Adrenal gland (tissue), 12 donors: ENCODE results near the gene SRPK1. TPM values are rescaled to one million over a fixed set of nuclear protein-coding genes. Genes with fewer than 3 reads are reported as not detected.

ENCODE experiments used
- DNase-seq, 7 donors: peaks; one replicate each; pipeline ENCODE4 v3.0.0-alpha.2; 2019 to 2020
- H3K27ac ChIP-seq, 5 donors: fragments of 200-600 bp; sonication (generic) in 4 of 5; 1 replicate in 3 of 5; 2 replicates in 2 of 5; pipeline versions ENCODE4 v1.5.1 to v1.8.0; 2016 to 2020; ENCODE audit warnings: mild to moderate bottlenecking in 1 of 5
- H3K27me3 ChIP-seq: fragments of 200-600 bp; 2 replicates; pipeline ENCODE4 v1.8.0; 2021
- H3K36me3 ChIP-seq, 2 donors: fragments of 200-600 bp; replicated peaks in 1 of 2; 1 replicate in 1 of 2; 2 replicates in 1 of 2; pipeline versions ENCODE4 v1.5.1 to v1.8.0; 2018 to 2022
- H3K4me1 ChIP-seq, 2 donors: fragments of 200-600 bp; replicated peaks in 1 of 2; 1 replicate in 1 of 2; 2 replicates in 1 of 2; pipeline versions ENCODE4 v1.5.1 to v1.8.0; 2018 to 2021
- H3K4me3 ChIP-seq, 4 donors: fragments of 200-600 bp; sonication (generic) in 3 of 4; one replicate each; pipeline ENCODE4 v1.5.1; 2016 to 2018
- H3K9me3 ChIP-seq, 3 donors: fragments of 200-600 bp; sonication (generic) in 1 of 3; replicated peaks in 1 of 3; 1 replicate in 2 of 3; 2 replicates in 1 of 3; pipeline versions ENCODE4 v1.5.1 to v1.8.0; 2016 to 2021
- POLR2A ChIP-seq, 2 donors: fragments of 450-650 bp; IDR thresholded peaks; one replicate each; pipeline ENCODE4 v1.6.1; 2017; ENCODE audit warnings: antibody characterized with exemption in 2 of 2, mild to moderate bottlenecking in 2 of 2, moderate library complexity in 1 of 2
- WGBS, 4 donors: extraction: QIAGEN DNeasy Blood & Tissue Kit in 2 of 4; methylation state at CpG; one replicate each; pipeline versions ENCODE4 v1.1.5 to v1.1.7; 2013 to 2017; 5-methylcytosine and 5-hydroxymethylcytosine counted together
- intact Hi-C, 2 donors: fragments of 100-400 bp; cut with DNase I; formaldehyde crosslinking; loops; one replicate each; pipeline versions ENCODE4 v1.14.1 to v1.15.0; 2022 to 2023
- polyA plus RNA-seq, 3 donors: library from polyadenylated mRNA; stranded (reverse); fragments of 200-250 nt in 2 of 3; fragments of 350-450 nt in 1 of 3; fragmentation: Illumina TruSeq in 1 of 3; extraction: RNeasy Lipid Tissue Mini Kit (QIAGEN cat#74804) in 1 of 3; gene quantifications; one replicate each; pipeline ENCODE4 v1.2.3, GENCODE V29; 2013 to 2014
- total RNA-seq, 9 donors: library from RNA; depleted of rRNA in 4 of 9; stranded (reverse); fragments of >200 nt in 4 of 9; fragments of 120-200 nt in 1 of 9; fragmentation: NEBNext Ultra II Directional in 1 of 9; extraction: Animal tissue kit (Norgen Biotek cat#: 25700) in 1 of 9; gene quantifications; one replicate each; pipeline versions ENCODE4 v1.1.0 to v1.2.4, GENCODE V29; 2013 to 2023
- TF ChIP-seq, protein P1 (sequence below), 6 experiments: fragments of 450-650 bp in 4 of 6; fragments of 200-600 bp in 2 of 6; sonication (generic) in 1 of 6; IDR thresholded peaks; 1 replicate in 5 of 6; 2 replicates in 1 of 6; pipeline versions ENCODE4 v1.5.1 to v1.8.0; 2016 to 2021; ENCODE audit warnings: antibody characterized with exemption in 6 of 6, mild to moderate bottlenecking in 2 of 6, moderate library complexity in 1 of 6
- donor health status: healthy with polysubstance abuse.
- donor health status: Bipolar disorder and iron deficiency.
- donor health status: DM: yes; HTN: yes; CAD: no.
- donor health status: DM: no; HTN: no; CAD: no.
- donor health status: DM: no; HTN: no; CAD: no.
- donor health status: DM: yes; HTN: yes; CAD: no.

SRPK1 gene
- total and polyA plus RNA-seq, 12 donors, result 5.1 to 37.7 (median 15.8) TPM

- H3K27me3 ChIP-seq, result no peaks in the 10 kb centered on the region
- TF ChIP-seq, protein P1, sequence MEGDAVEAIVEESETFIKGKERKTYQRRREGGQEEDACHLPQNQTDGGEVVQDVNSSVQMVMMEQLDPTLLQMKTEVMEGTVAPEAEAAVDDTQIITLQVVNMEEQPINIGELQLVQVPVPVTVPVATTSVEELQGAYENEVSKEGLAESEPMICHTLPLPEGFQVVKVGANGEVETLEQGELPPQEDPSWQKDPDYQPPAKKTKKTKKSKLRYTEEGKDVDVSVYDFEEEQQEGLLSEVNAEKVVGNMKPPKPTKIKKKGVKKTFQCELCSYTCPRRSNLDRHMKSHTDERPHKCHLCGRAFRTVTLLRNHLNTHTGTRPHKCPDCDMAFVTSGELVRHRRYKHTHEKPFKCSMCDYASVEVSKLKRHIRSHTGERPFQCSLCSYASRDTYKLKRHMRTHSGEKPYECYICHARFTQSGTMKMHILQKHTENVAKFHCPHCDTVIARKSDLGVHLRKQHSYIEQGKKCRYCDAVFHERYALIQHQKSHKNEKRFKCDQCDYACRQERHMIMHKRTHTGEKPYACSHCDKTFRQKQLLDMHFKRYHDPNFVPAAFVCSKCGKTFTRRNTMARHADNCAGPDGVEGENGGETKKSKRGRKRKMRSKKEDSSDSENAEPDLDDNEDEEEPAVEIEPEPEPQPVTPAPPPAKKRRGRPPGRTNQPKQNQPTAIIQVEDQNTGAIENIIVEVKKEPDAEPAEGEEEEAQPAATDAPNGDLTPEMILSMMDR (IDR thresholded peaks at IDR 0.05), result no peak
- no peak for TF ChIP-seq POLR2A (IDR thresholded peaks at IDR 0.05)
- no peak for DNase-seq
- intact Hi-C loops, result no loop called here
- no peak overlapping the region for H3K27ac ChIP-seq
- no peaks in the 10 kb centered on the region for H3K36me3 ChIP-seq
- peaks cover 0 to 6% of the 10 kb centered on the region in 2 donors for H3K4me1 ChIP-seq
- WGBS, 4 donors, result 91 to 100% (median 96%) methylated on average over 3 to 4 of the region's 4 CpGs
- no peak overlapping the region for H3K4me3 ChIP-seq
- no peaks in the 10 kb centered on the region for H3K9me3 ChIP-seq
These were observed 47.9 kb upstream of the SRPK1 start for GRCh38 chr6:35968821-35969220.

DNA sequence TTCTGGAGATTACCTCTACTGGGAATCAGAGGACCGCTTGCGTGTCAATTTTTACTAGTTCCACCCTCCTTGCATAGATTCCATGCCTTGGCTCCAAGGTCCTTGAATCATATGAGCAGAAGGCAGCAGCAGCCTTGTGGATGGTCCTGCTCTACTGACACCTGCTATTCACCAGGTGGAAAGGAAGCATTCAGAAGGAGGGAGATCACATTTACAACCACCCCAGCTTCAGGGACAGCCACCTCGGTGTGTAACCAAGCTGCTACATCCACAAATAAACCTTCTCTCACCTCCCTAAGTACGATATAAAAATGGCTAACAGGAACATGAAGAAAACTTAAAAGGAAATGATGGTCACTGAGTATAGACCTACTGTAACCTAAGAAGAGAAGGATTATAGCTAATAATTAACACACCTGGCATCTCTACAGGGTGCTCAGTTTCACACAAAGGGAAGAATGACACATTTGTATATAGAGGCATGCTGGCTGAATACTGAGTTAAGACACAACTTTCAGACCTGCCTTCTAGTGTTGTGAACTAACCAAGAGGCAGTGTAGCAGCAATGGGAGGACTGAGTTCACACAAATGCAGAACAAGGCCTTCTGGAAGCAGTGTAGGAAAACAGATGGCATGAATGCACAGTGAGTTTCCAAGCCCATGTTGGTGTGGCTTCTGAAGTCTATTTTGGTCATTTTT, 46.3 kb upstream of the SRPK1 start:
- intact Hi-C loops, result no loop called here
- H3K4me1 ChIP-seq, result peaks cover 0 to 6% of the 10 kb centered on the region in 2 donors
- H3K27me3 ChIP-seq, result no peaks in the 10 kb centered on the region
- H3K36me3 ChIP-seq, result no peaks in the 10 kb centered on the region
- no peak overlapping the region for H3K4me3 ChIP-seq
- 77 to 91% (median 84%) methylated on average over 4 of the region's 4 CpGs for WGBS, 4 donors
- no peaks in the 10 kb centered on the region for H3K9me3 ChIP-seq
- TF ChIP-seq POLR2A (IDR thresholded peaks at IDR 0.05), result no peak
- DNase-seq, result no peak
- H3K27ac ChIP-seq, result no peak overlapping the region

DNA sequence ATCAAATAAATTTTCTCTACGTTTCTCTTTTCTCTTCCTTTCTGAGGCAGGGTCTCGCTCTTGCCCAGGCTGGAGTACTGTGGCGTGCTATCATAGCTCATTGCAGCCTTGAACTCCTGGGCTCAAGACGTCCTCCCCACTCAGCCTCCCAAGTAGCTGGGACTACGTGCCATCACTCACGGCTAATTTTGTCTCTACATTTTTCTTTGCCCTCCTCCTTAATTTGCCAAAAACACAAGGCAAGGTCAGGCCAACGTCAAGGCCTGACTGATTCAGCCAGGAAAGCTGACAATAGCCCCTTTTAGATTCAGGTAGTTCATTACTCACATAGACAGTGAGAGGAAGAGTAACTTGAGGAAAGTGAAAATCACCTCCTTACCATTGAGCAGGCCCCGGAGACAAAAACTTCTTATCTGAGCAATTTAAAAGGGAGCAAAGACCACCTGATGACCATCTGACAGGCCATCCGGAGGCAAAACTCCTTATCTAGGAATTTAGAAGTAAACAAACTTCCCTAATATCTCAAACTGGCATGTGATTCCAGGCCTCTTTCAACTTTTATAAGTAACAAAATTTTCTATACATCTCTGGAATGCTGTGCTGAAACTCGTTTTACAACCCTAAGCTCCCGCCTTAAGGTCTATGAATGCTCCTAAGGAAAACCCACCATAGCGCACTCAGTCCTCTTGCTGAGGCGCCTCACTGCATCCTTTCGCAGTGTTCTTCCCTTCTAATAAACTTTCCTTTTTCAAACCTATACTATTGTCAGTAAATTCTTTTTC, 42.1 kb upstream of the SRPK1 start:
- TF ChIP-seq, protein P1 (IDR thresholded peaks at IDR 0.05), result no peak
- H3K9me3 ChIP-seq, result no peaks in the 10 kb centered on the region
- 63 to 70% (median 69%) methylated on average over 14 of the region's 14 CpGs for WGBS, 4 donors

GRCh38 chr6:35960187-35960586, 39.3 kb upstream of the SRPK1 start:
- H3K27me3 ChIP-seq, result no peaks in the 10 kb centered on the region
- no peak for DNase-seq
- TF ChIP-seq, protein P1 (IDR thresholded peaks at IDR 0.05), result no peak
- TF ChIP-seq POLR2A (IDR thresholded peaks at IDR 0.05), result no peak
- intact Hi-C loops, result no loop called here
- no peak overlapping the region for H3K27ac ChIP-seq
- no peaks in the 10 kb centered on the region for H3K36me3 ChIP-seq
- no peak overlapping the region for H3K4me3 ChIP-seq
- WGBS, 4 donors, result 67 to 92% (median 83%) methylated on average over 2 of the region's 2 CpGs
- no peaks in the 10 kb centered on the region for H3K4me1 ChIP-seq
- H3K9me3 ChIP-seq, result no peaks in the 10 kb centered on the region

More for the DNA sequence above, 42.1 kb upstream of the SRPK1 start:
- Histone ChIP-seq H3K27ac (no peak overlapping the region), H3K4me1 (no peaks in the 10 kb centered on the region), H3K4me3 (no peak overlapping the region), H3K36me3 (no peaks in the 10 kb centered on the region), H3K27me3 (no peaks in the 10 kb centered on the region)
- DNase-seq, result no peak
- intact Hi-C loops, result no loop called here
